Left ventricle myocardium inferior (tissue), 1 donor: ENCODE data around the gene MYH14. TPM values are rescaled to one million over a fixed set of nuclear protein-coding genes. Genes with fewer than 3 reads are reported as not detected.
"Not testable (repeated sequence)": the region's sequence is repeated elsewhere in the genome, so short reads cannot be mapped to it uniquely, and the experiment has no call there.

Experiments
- DNase-seq: peaks from one replicate; pipeline ENCODE4 v3.0.0-alpha.2; 2020
- H3K27ac ChIP-seq: fragments of 200-600 bp; replicated peaks from 2 replicates; pipeline ENCODE4 v1.8.0; 2021
- H3K27me3 ChIP-seq: fragments of 200-600 bp; 2 replicates; pipeline ENCODE4 v1.8.0; 2021; ENCODE audit warnings: low read depth
- H3K36me3 ChIP-seq: fragments of 200-600 bp; 2 replicates; pipeline ENCODE4 v1.8.0; 2021
- H3K4me1 ChIP-seq: fragments of 200-600 bp; 2 replicates; pipeline ENCODE4 v1.8.0; 2021
- H3K4me3 ChIP-seq: fragments of 200-600 bp; 2 replicates; pipeline ENCODE4 v1.8.0; 2021; ENCODE audit warnings: mild to moderate bottlenecking, moderate library complexity
- H3K9me3 ChIP-seq: fragments of 200-600 bp; replicated peaks from 2 replicates; pipeline ENCODE4 v1.8.0; 2021
- CTCF ChIP-seq: fragments of 200-600 bp; IDR thresholded peaks from 2 replicates; pipeline ENCODE4 v1.8.0; 2021; ENCODE audit warnings: antibody characterized with exemption, mild to moderate bottlenecking, borderline replicate concordance
- intact Hi-C: fragments of 100-400 bp; cut with micrococcal nuclease; formaldehyde crosslinking; loops from one replicate; pipeline ENCODE4 v1.11.0; 2022
- total RNA-seq: library from RNA; stranded (reverse); fragmentation: NEBNext Ultra II Directional; extraction: Animal tissue kit (Norgen Biotek cat#: 25700); gene quantifications from one replicate; pipeline ENCODE4 v1.2.1, GENCODE V29; 2021
- donor health status: DM: no; HTN: yes; CAD: no; lungs with severe emphysema.

Gene MYH14
- total RNA-seq, 1 donor from 2014 or later = 115 TPM

GRCh38 chr19:50344661-50345318, 141.4 kb downstream of the MYH14 start:
- intact Hi-C loops = no loop called here
- Histone ChIP-seq H3K27ac (no peak overlapping the region), H3K9me3 (peaks cover 24% of the 10 kb centered on the region), H3K27me3 (no peaks in the 10 kb centered on the region), H3K4me1 (no peaks in the 10 kb centered on the region), H3K4me3 (no peak overlapping the region), H3K36me3 (no peaks in the 10 kb centered on the region)
- peak; percentile 2 for DNase-seq
- TF ChIP-seq CTCF = no peak

- intact Hi-C loops, H3K27me3 ChIP-seq, H3K27ac ChIP-seq, H3K36me3 ChIP-seq, H3K4me1 ChIP-seq, H3K4me3 ChIP-seq: not testable (repeated sequence)
- peak; percentile 4 for DNase-seq
- peaks cover 17% of the 10 kb centered on the region for H3K9me3 ChIP-seq
Measured at GRCh38 chr19:50347089-50347581, 143.7 kb downstream of the MYH14 start.

- H3K36me3 ChIP-seq = no peaks in the 10 kb centered on the region
- peaks cover 16% of the 10 kb centered on the region for H3K9me3 ChIP-seq
- TF ChIP-seq CTCF = no peak
- H3K4me1 ChIP-seq = no peaks in the 10 kb centered on the region
- peak overlapping the region; percentile 39 for H3K27ac ChIP-seq
- no peak for DNase-seq
- intact Hi-C loops = no loop called here
- no peak overlapping the region for H3K4me3 ChIP-seq
- H3K27me3 ChIP-seq = no peaks in the 10 kb centered on the region
Measured at GRCh38 chr19:50349277-50350057, 146.0 kb downstream of the MYH14 start.

- no peak for TF ChIP-seq CTCF
- Histone ChIP-seq H3K36me3 (no peaks in the 10 kb centered on the region), H3K9me3 (no peaks in the 10 kb centered on the region), H3K4me1 (peaks cover 5% of the 10 kb centered on the region), H3K4me3 (no peak overlapping the region), H3K27me3 (no peaks in the 10 kb centered on the region), H3K27ac (no peak overlapping the region)
- DNase-seq = no peak
- intact Hi-C loops = no loop called here
Measured at GRCh38 chr19:50352242-50352641, 148.8 kb downstream of the MYH14 start.

- H3K9me3 ChIP-seq, H3K4me3 ChIP-seq, H3K27ac ChIP-seq, DNase-seq, H3K27me3 ChIP-seq, intact Hi-C loops, H3K36me3 ChIP-seq: not testable (repeated sequence)
- peaks cover 18% of the 10 kb centered on the region for H3K4me1 ChIP-seq
Measured at GRCh38 chr19:50353487-50353880, 150.1 kb downstream of the MYH14 start.

GRCh38 chr19:50356691-50357177, 153.3 kb downstream of the MYH14 start:
- Histone ChIP-seq H3K9me3 (no peaks in the 10 kb centered on the region), H3K27me3 (no peaks in the 10 kb centered on the region), H3K4me3 (peak overlapping the region; percentile 67), H3K4me1 (peaks cover 24% of the 10 kb centered on the region), H3K27ac (peak overlapping the region; percentile 83), H3K36me3 (no peaks in the 10 kb centered on the region)
- no peak for TF ChIP-seq CTCF
- DNase-seq = no peak
- intact Hi-C loops = no loop called here
